Measurements from ENCODE around the gene VPS4B.

DNA sequence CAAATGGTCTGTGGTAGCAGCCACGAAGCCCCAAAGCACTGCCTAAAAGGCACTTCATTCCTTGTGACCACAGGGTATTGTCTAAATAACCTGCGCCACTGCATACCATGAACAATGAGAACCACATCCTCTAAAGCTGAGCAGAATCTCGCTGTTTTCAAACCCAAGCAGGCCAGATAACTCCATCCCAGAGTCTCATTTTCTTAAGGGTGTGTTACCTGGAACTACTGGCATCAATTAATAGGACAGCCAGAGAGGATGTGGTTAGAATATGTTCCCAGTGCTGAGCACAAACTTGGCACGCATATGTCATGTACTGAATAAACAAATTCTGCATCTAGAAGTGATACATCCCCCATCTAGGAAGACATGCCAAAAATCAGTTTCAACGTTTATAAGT, 13.0 kb downstream of the VPS4B start:
- TF ChIP-seq POLR2A (IDR thresholded peaks at IDR 0.05) (no peak), POLR2AphosphoS5 (IDR thresholded peaks at IDR 0.05) (no peak)
- TF ChIP-seq, protein P1, sequence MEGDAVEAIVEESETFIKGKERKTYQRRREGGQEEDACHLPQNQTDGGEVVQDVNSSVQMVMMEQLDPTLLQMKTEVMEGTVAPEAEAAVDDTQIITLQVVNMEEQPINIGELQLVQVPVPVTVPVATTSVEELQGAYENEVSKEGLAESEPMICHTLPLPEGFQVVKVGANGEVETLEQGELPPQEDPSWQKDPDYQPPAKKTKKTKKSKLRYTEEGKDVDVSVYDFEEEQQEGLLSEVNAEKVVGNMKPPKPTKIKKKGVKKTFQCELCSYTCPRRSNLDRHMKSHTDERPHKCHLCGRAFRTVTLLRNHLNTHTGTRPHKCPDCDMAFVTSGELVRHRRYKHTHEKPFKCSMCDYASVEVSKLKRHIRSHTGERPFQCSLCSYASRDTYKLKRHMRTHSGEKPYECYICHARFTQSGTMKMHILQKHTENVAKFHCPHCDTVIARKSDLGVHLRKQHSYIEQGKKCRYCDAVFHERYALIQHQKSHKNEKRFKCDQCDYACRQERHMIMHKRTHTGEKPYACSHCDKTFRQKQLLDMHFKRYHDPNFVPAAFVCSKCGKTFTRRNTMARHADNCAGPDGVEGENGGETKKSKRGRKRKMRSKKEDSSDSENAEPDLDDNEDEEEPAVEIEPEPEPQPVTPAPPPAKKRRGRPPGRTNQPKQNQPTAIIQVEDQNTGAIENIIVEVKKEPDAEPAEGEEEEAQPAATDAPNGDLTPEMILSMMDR (IDR thresholded peaks at IDR 0.05): no peak
